HK-2 (cell line): ENCODE results near the gene PROX2.

Experiments used
- DNase-seq: peaks from one replicate; pipeline ENCODE4 v3.0.0-alpha.2; 2018; ENCODE audit not compliant: unreplicated experiment

The PROX2 gene

DNA sequence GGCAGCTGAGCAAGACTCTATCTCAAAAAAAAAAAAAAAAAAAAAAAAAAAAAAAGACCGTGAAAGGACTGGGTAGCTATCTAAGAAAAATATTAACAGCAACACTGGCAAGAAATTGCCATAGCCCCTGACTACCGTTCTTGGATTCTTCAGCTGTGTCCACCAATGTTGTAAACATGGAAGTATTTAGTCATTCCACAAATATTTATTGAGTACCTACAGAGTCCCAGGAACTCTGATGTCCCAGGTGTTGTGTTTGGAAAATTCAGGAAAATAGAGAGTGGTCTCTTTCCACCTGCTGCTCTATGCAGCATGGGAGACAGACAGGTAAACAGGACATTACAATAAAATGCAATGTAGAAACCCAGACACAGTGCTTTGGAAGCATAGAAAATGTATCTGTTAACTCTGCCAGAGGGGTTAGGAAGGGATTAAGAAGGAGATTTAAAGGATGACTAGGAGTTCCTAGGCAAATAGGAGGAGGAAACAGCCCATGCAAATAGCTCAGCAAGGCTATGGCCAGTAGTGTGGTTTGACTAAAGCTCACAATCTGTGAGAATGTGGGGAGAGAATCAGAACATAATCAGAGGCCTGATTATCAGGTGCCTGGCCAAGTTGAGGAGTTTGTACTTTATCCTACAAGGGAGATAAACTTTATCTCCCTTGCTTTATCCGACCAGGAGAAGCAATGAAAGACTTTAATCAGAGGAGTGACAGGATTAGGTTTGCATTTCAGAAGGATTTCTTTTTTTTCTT, 3.7 kb upstream of the PROX2 start:
- DNase-seq: no peak

DNA sequence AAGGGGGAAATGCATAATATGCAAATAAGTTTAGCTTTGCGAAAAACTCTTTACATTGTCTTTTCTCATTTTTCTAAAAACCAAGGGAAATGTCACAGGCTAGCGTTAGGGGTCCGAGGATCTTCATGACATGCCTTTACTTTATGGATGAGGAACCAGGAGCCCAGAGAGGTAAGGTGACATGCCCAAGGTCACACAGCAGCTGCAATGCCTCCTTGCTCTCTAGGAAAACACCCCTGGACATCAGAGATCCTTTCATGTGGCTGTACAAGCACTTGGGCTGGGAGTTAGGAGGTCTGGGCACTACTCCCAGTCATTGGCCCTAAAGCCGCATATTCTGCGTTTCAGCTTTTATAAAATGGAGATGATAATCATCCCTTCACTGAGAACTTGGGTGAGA, 741 bp downstream of the PROX2 start:
- no peak for DNase-seq

DNA sequence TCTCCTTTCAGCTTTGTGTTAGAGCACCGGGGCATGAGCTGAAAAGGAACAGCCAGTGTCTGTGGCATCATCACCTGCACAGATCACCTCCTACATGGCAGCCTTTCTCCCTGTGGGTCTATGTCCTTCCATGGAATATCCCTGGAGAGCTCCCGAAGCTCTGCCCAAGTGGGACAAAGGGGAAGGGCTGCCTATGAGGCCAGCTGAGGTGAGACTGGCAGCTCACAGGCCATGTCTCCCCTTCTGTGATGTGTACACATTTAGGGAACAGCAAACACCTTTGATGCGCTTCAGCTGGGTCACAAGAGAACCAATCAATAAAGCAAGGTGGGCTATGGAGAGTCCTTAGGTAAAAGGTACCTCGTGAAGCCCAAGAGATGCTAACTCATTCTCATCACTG, 4.1 kb downstream of the PROX2 start:
- no peak for DNase-seq

DNA sequence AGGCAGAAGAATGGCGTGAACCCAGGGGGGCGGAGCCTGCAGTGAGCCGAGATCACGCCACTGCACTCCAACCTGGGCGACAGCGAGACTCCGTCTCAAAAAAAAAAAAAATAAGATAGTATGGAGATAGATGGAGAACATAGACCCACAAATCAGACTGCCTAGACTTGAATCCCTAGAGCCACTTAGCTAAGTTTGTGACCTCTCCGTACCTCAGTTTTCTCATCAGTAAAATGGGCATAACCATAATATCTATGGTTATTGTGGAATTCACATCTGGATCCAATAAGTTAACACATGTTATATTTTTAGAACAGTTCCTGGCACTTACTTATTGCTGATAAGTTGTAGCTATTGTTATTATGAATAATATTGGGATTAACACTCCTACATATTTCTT, 7.2 kb downstream of the PROX2 start:
- DNase-seq: no peak

DNA sequence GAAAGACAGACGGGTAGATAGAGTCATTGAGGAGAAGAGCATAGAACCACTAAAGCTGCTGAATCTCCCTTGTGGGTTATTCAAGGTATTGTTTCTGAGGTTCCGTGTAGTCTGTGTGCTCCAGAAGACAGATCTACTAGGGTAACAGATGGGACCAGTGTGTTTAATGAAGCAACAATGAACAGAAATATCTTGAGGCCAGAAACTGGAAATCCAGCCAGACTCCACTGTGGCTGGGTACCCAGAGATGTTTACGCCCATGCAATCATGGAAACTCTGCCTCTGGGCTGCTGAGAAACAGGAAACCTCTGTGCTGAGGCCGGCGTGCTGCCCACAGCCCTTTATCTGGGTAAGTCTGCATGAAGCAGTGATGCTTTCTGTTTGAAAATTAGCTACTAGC, 8.3 kb downstream of the PROX2 start:
- DNase-seq: no peak

DNA sequence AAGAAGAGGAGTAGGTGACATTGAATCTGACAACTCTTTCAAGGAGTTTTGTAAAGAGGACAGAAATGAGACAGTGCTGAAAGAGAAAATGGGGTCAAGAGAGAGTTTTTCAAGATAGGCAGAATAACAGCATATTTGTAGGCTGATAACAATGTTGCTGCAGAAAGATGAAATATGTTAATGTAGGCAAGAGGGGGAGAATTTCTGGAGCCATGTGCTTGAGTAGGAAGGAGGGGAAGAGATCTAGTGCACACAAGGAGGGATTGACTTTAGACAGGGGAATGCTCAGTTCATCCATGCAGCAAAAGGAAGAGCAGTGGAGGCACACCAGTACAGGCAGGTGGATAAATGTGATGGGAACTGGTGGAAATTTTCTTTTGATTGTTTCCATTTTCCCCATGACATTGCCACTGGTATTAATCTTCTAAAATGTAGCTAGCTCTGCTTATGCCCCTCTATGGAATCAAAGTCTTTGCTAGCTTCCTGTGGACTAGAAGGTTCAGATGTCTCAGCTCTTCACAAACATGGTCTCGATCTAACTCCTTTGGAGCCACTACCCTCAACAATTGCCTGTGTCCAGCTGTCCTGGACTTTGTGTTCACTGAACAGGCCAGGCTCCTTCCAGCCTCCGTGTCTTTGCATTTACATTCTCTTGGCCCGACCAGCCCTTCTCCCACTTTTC, 9.1 kb downstream of the PROX2 start:
- DNase-seq: no peak

DNA sequence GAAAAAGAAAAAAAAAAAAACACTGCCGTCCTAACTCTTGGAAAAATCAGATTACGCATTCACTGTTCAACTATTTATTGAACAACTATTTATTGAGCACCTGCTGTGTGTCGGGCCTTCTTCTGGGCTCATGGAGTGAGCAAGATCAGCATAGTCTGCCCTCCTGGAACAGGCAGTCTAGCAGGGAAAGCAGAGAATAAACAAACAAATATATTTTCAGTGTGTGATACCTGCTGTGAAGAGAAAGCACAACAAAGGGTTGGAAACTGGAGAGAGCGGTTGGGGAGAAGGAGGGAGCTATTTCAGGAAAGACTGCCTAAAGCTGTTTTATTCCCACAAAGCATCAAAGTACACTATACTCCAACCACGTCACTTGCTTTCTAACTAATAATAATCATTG, 10.8 kb downstream of the PROX2 start:
- no peak for DNase-seq

DNA sequence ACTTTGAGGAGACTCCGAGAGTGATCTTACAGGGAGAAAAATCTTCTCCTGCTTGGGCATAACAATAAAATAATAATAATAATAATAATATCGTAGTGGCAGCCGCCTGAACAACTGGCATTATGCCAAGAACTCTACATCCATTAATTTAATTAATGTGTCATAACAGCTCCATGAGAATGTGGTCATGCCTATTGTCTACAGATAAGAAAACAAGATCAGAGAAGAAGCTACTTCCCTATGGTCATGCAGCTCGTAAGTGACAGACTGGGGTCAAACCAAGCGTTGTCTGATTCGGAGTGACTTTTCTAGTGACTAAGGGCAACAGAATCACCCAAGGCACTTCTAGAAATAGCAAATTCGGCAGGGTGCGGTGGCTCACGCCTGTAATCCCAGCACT, 11.7 kb downstream of the PROX2 start:
- DNase-seq: no peak

DNA sequence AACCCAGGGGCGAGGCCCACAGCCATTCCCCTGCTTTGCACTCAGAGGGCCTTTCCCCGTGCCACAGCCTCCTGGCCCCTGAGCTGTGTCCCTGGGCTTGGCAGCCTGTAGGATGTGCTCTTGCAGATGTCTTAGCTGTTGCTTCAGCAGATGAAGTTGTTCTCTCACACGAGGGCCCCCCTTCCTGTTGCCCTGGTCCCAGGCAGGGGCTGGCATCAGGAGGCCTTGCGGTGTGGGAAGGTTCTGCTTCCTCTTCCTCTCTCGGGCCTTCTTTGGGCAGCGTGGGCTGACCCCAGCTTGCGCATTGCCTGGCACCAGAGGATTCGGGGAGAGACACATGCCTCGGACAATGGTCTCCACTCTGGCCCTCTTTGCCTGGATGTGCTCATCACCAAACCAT, 12.7 kb downstream of the PROX2 start:
- DNase-seq: no peak

DNA sequence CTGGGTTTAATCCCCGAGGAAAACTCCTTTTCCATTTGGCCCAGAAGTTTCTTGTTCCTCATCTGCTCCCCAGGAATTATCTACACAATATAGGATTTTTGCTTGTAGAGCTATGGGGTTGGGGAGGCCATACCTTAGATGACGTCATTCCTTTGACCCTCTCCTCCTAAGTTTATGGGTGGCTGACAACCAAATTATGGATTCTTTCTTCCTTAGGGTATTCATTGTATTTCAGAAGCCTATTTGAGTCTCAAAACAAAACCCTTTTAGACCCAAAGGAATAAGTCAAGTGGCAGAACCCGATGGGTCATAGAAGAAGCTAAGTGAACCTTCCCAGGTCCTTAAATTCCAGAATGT, 14.2 kb downstream of the PROX2 start:
- no peak for DNase-seq

DNA sequence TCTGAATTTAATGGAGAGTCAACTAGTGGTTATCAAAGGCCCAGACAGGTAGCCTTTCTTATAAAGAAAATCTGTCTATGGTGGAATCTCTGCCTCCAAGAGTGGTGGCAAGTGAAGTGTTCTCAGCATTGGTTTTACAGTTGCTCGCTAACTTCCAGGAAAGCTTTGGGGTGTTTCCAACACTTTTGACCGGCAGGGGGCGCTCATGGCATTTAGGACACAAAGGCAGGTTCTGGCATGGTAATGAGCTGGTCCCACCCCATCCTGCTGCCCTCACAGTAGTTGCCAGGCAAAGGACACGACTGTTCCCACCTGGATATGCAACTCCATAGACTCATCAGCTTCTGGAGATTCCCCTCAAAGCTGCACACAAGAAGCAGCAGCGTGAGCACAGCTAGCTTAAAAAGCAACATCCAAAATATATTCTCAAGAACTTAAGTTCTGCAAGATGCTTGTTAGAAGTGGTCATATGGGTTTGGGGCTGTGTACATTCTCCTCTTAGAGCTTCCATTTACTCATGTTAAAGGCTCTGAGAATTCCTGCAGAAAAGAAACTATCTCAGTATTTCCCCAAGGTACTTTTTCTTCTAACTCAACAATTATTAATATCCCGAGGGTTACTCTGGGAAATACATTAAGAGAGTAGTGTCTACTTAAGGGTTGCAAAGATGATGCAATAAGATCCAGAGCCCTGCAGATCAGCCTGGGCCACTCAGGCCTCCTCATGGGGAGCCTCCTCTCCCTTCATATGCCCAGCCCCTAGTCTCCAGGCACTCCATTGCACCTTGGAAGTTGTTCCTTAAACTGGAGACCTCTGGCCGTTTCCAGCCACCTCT, 14.8 kb downstream of the PROX2 start:
- DNase-seq: peak; percentile 84

DNA sequence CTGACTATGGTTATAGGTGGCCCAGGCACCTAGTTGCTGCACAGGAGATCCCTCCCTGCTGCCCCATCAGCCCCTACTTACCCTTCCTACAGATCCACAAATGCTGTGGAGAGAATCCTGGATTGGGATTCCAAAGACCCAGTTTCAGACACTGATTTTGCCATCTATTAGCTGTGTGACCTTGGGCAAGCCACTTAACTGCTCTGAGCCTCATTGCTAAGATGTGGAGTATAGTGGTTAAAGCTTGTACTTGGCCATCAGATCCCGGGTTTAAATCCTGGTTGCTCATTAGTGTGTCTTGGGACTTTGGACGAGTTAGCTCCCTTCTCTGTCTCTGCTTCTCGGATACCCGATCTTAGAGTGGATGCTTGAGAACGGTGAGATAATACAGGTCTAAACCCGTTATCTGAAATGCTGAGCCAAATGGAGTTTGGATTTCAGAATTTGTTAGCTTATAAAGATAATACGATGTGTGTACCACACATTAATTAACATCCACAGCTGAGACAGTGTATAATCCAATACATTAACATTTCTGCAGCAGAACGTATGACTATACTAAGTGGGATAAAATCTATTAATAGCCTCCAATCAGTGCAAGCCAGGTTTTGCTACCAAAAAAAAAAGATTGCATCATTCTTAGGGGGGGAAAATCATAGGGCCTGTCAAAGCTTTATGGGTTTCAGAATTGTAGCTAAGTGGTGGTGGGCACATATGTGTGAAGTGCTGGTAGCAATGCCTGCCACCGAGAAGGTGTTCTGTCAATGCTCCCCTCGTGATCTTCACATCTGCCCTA, 16.0 kb downstream of the PROX2 start:
- DNase-seq: no peak

DNA sequence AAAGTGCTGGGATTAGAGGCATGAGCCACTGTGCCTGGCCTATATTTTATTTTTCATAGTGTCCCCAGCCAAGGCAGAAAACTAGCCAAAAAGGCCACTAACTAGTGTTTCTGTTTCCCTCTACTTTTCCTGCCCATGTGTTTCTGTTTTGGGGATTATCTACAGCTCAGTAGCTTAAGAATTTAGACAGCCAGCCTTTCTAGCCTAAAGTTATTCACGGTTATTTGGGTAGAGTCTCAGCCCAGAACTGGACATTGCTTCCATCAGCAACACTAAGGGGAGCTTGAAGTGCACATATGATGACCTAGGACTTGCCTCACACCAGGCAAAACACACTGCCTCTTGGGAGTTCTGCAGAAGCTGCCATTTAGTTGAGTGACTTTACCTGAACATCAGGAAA, 17.9 kb downstream of the PROX2 start:
- no peak for DNase-seq

DNA sequence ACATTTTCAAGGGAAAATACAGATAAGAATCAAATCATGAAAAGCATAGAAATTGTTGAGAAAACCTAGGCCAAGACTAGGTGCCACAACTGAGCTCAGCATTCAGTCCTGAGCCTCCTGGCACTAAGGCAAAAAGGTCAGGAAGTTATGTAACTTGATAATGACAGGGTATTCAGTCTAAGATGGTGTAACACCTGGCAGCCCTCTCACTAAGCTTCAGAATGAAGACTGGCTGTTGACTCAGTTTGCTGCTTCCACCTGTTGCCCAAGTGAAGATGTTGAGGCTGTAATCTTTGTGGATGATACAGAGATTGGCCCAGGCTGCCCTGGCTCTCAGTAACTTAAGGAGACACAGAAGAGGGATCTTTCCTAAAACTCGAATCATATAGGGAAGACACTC, 19.6 kb downstream of the PROX2 start:
- no peak for DNase-seq

DNA sequence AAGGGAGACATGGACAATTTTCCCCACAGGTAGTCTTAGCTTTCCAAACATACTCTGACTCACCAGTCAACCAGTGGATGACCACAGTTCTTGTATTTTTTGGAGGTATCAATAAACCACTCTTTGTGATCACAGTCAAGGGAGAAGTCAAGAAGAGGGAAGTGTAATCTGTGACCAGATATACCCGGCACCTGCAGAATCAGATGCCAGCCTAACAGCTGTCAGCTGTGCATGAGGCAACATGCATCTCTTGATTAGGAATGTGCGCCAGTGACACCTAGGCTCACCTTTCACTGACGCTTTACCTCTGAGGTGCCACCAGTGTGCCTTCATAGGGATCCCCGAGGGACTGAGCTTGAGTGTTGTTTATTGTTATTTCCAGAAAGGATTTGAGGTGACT, 20.0 kb downstream of the PROX2 start:
- no peak for DNase-seq

DNA sequence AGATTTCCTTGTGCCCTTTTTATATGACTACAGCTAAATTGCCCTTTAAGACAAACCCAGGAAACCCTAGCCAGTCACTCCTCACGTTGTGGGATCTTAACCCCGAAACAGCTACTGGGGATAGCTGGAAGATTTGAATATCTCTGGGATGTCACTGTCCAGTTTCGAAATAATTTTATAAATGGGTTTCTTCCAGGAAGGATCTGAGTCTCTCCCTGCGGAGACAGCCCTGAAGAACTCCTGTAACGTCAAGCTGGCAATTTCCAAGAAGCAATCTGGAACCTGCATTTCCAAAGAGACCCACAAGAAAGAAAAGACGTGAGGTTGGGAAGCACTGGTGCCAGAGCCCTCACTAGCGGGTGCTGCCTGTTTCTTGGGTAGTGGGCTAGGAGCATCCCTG, 20.9 kb downstream of the PROX2 start:
- no peak for DNase-seq

DNA sequence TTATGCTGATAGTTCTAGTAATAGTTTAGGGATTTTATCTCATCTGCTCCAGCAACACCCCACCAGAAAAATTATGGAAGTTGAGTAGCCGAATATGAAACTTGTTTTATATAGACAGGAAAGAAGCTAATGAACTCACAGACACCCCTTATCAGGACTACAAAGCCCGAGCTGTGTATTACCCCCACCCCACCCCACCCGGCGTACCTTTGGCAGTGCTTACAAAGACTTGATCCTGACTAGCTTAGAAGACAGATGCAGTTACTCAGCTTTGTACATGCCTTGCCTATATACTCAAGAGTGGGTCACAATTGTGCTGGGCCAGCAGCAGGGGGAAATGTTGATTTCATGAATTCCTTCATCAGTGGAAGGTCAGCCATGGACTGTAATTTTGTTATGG, 22.4 kb downstream of the PROX2 start:
- no peak for DNase-seq

DNA sequence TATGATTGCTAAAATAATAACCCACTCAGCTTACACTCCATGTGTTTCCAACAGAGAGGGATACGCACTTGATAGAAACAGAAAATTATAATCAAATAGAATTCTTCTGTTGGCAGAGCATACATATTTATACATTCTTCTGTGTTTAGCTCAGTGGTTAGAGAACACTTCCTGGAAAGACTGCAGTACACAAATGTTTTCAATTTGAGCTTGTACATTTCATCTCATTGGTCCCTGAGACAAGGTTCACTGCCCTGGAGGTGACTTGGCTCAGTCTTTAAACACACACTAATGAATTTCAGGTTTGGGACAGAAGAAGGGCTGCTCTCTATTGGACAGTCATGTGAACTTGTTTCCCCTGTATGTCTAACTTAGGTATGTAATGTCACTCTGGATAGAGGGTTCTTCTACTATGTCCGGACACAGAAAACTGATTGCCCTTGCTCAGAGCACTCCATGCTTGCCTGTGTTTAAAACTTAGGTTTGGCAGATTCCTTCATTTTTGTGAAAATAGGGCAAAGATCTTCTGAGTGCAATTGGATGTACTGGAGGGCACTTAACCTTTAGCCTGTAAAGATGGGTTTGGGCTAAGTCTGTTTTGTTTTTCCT, 22.9 kb downstream of the PROX2 start:
- DNase-seq: no peak

DNA sequence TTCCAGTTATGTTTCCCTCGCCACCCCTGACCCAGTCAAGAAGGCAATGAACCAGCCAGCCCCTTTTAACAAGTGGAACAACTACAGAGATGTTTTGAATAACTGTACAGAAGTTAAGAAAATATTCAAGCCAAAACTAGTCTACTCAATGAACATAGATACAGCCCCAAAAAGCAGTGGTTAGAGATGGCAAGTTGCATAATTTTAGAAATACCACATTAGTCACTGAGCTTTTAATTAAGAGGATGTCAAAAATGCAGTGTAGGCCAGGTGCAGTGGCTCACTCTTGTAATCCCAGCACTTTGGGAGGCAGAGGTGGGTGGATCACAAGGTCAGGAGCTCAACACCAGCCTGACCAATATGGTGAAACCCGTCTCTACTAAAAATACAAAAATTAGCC, 27.2 kb downstream of the PROX2 start:
- no peak for DNase-seq

DNA sequence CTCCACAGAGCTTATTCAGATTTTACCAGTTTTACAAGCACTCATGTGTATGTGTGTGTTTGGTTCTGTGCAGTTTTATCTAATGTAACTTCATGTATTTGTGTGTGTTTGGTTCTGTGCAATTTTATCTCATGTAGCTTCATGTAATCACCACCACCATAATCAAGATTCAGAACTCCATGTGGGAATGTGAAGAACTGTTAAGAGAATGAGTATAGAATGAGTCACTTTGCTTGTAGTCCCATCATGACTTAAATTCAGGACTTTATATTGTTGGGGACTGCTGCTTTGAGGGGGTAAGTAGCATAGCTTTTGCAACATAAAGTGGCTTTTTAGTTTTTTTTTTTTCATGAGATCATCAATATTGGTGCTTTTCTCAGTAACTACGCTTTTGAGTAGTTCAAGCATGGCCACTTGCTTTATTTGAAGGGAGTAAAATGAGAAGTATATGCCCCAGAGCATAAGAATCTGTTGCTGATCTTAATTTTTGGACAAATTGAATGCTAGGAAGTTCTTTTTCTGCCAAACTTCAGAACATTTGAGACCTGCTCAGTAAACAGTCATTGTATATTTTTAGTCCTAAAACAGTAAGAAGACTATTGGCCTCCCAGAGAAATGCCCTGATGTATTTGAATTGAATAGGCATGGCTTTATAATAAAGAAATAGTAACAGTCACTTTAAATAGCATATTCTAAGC, 28.8 kb downstream of the PROX2 start:
- no peak for DNase-seq

DNA sequence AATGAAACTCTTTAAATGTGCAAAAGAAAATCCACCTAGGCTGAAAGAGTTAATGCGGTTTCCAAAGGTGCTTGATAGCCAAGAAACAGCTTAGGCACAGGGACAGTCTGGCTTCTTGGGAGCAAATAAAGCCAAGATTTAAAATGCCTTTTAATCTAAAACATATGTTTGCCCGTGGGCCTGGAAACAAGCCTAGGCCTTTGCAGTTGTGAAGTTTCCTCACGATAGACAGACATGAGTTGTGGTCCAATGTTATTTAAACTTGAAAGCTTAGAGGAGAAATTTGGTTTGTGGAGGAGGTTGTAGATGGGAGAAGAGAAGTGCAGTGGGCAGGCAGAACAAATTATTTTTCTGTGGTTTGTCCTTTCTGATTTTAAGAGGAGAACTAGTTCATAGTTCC, 29.8 kb downstream of the PROX2 start:
- DNase-seq: no peak
